B cell (primary cell): ENCODE measurements around the gene TMEM143.

Experiments used
- CTCF ChIP-seq: fragments of 200-600 bp; IDR thresholded peaks from one replicate; pipeline ENCODE4 v1.8.0; 2022; ENCODE audit warnings: antibody characterized with exemption, mild to moderate bottlenecking
- EZH2 ChIP-seq: IDR thresholded peaks from 2 replicates; pipeline ENCODE4 v1.6.1; 2012; ENCODE audit warnings: borderline replicate concordance, low read depth, mild to moderate bottlenecking, moderate library complexity, low read length; ENCODE audit not compliant: insufficient read depth, poor library complexity, severe bottlenecking

DNA sequence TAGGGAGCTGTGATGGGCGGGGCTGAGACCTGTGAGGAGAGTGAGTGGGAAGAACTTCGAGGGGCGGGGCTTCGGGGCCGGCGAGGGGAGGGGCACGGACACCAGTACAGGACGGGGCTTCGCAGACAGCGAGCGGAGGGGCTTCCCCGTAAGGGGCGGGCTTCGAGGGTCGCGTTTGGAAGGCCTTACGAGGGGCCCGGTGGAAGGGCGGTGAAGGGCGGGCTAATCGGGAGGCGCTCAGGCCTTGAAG, 42.4 kb downstream of the TMEM143 start:
- TF ChIP-seq CTCF (no peak), EZH2 (no peak)
